Measurements from ENCODE around the gene LTV1.

LTV1 gene

GRCh38 chr6:143896126-143896860, 53.2 kb downstream of the LTV1 start:
- no peak for DNase-seq

- DNase-seq = no peak
Observed at GRCh38 chr6:143900358-143900757, 57.2 kb downstream of the LTV1 start.

- no peak for DNase-seq
Observed at GRCh38 chr6:143901885-143902750, 59.0 kb downstream of the LTV1 start.

GRCh38 chr6:143902827-143903226, 59.7 kb downstream of the LTV1 start:
- DNase-seq = no peak

GRCh38 chr6:143911028-143911427, 67.9 kb downstream of the LTV1 start:
- no peak for DNase-seq

GRCh38 chr6:143912671-143913070, 69.5 kb downstream of the LTV1 start:
- no peak for DNase-seq

Measured in NCI-H1417 treated with DMSO at 0.1 percent for 48 hours (cell line).